ENCODE results near the gene HS1BP3. TPM values are rescaled to one million over a fixed set of nuclear protein-coding genes. Genes with fewer than 3 reads are reported as not detected.

The HS1BP3 gene
- total and polyA plus RNA-seq, 7 experiments from 2014 or later, result 12.0 to 19.0 (median 17.3) TPM

GRCh38 chr2:20674974-20675679, 24.2 kb upstream of the HS1BP3 start:
- intact Hi-C loops (cut with micrococcal nuclease), result no loop called here
- Histone ChIP-seq H3K27me3 (ENCODE audit: control insufficient read depth in 2 of 2, insufficient read depth in 2 of 2, low read length in 2 of 2) (peaks cover 0 to 5% of the 10 kb centered on the region in 2 donors), H3K4me3 (ENCODE audit: low read length) (no peak overlapping the region), H3K36me3 (ENCODE audit: control insufficient read depth in 2 of 3, insufficient read depth in 3 of 3, low read length in 3 of 3) (no peaks in the 10 kb centered on the region), H3K27ac (ENCODE audit: low read depth, low read length) (no peak overlapping the region), H3K9me3 (ENCODE audit: control insufficient read depth in 2 of 3, low read length in 3 of 3) (no peaks in the 10 kb centered on the region), H3K4me1 (ENCODE audit: control insufficient read depth in 2 of 2, insufficient read depth in 2 of 2, low read length in 2 of 2) (no peaks in the 10 kb centered on the region)
- DNase-seq (no peak), ATAC-seq (no peak)
- Mint-ChIP-seq H3K9me3 (peaks cover 0 to 1% (median 0%) of the 10 kb centered on the region in 11 donors), H3K27ac (no peak overlapping the region), H3K4me3 (peak overlapping the region in 1 of 10 donors; percentile 61), H3K27me3 (peaks cover 5 to 37% (median 15%) of the 10 kb centered on the region in 5 donors), H3K4me1 (peaks cover 0 to 8% (median 3%) of the 10 kb centered on the region in 7 donors), H3K36me3 (no peaks in the 10 kb centered on the region)
- ChIA-PET CTCF (interaction anchor here (0.8 to 2.2 kb wide), 2 partner anchors 12 to 14 kb away, joined by 3 to 8 read pairs; no protein-coding TSS in a partner anchor), POLR2A (no interaction called here)

DNA sequence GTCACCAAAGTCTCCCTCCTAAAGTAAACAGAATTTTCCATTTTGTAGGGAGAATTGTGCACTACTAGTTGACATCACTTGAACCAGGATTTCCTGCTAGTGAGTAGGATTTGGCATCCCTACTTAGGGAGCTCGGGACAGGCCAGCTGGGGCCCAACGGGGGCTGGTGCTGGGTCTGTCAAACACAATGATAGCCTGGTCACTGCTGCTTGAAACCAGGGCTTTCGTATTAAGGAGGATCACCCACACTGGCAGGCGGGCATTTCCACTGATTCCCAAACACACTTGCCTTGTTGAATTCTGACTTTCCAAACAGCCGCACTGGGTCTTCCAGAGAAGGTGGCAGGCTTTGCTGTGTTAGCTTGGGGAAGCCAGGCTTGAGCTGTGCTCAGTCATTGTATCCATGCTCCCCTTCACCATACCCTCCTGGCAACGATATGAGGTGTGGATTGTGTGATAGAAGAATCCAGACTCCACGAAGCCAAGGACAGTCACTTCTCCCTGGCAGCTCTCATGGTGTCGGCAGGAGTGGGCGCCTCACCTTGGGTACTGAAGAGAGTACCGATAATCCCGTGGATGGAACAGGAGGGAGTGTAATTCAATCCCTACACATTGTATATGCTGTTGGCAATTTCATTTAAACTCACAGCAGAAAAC, 23.5 kb upstream of the HS1BP3 start:
- POLR2A ChIA-PET, result no interaction called here
- peaks cover 0 to 5% of the 10 kb centered on the region in 2 donors for H3K27me3 ChIP-seq (ENCODE audit: control insufficient read depth in 2 of 2, insufficient read depth in 2 of 2, low read length in 2 of 2)
- H3K4me3 ChIP-seq (ENCODE audit: low read length), result no peak overlapping the region
- intact Hi-C loops (cut with micrococcal nuclease), result no loop called here
- ATAC-seq, result no peak
- Mint-ChIP-seq H3K4me3 (no peak overlapping the region), H3K4me1 (peaks cover 0 to 12% (median 5%) of the 10 kb centered on the region in 7 donors), H3K9me3 (peaks cover 0 to 1% (median 0%) of the 10 kb centered on the region in 11 donors), H3K36me3 (no peaks in the 10 kb centered on the region), H3K27me3 (peaks cover 6 to 42% (median 22%) of the 10 kb centered on the region in 5 donors), H3K27ac (peak overlapping the region in 1 of 9 donors; percentile 45)
- no peaks in the 10 kb centered on the region for H3K4me1 ChIP-seq (ENCODE audit: control insufficient read depth in 2 of 2, insufficient read depth in 2 of 2, low read length in 2 of 2)
- CTCF ChIA-PET, result no interaction called here
- no peaks in the 10 kb centered on the region for H3K9me3 ChIP-seq (ENCODE audit: control insufficient read depth in 2 of 3, low read length in 3 of 3)
- DNase-seq, result no peak
- H3K27ac ChIP-seq (ENCODE audit: low read depth, low read length), result no peak overlapping the region
- no peaks in the 10 kb centered on the region for H3K36me3 ChIP-seq (ENCODE audit: control insufficient read depth in 2 of 3, insufficient read depth in 3 of 3, low read length in 3 of 3)

- no peak for DNase-seq
- Mint-ChIP-seq H3K27ac (no peak overlapping the region), H3K36me3 (no peaks in the 10 kb centered on the region), H3K4me3 (no peak overlapping the region), H3K4me1 (peaks cover 0 to 16% (median 5%) of the 10 kb centered on the region in 7 donors), H3K9me3 (peaks cover 0 to 1% (median 0%) of the 10 kb centered on the region in 11 donors), H3K27me3 (peaks cover 6 to 48% (median 22%) of the 10 kb centered on the region in 5 donors)
- Histone ChIP-seq H3K4me3 (ENCODE audit: low read length) (no peak overlapping the region), H3K27ac (ENCODE audit: low read depth, low read length) (no peak overlapping the region), H3K36me3 (ENCODE audit: control insufficient read depth in 2 of 3, insufficient read depth in 3 of 3, low read length in 3 of 3) (no peaks in the 10 kb centered on the region), H3K27me3 (ENCODE audit: control insufficient read depth in 2 of 2, insufficient read depth in 2 of 2, low read length in 2 of 2) (peaks cover 0 to 5% of the 10 kb centered on the region in 2 donors), H3K4me1 (ENCODE audit: control insufficient read depth in 2 of 2, insufficient read depth in 2 of 2, low read length in 2 of 2) (no peaks in the 10 kb centered on the region), H3K9me3 (ENCODE audit: control insufficient read depth in 2 of 3, low read length in 3 of 3) (no peaks in the 10 kb centered on the region)
- CTCF ChIA-PET, result interaction anchor here (0.7 kb wide), 2 partner anchors 9 to 10 kb away, joined by 5 to 6 read pairs; no protein-coding TSS in a partner anchor
- ATAC-seq, result no peak
- POLR2A ChIA-PET, result no interaction called here
- intact Hi-C loops (cut with micrococcal nuclease), result no loop called here
Measured at GRCh38 chr2:20673686-20674308, 22.9 kb upstream of the HS1BP3 start.

GRCh38 chr2:20672201-20672951, 21.5 kb upstream of the HS1BP3 start:
- CTCF ChIA-PET, result no interaction called here
- ATAC-seq, result no peak
- Histone ChIP-seq H3K36me3 (ENCODE audit: control insufficient read depth in 2 of 3, insufficient read depth in 3 of 3, low read length in 3 of 3) (no peaks in the 10 kb centered on the region), H3K4me3 (ENCODE audit: low read length) (no peak overlapping the region), H3K4me1 (ENCODE audit: control insufficient read depth in 2 of 2, insufficient read depth in 2 of 2, low read length in 2 of 2) (peaks cover 0 to 6% of the 10 kb centered on the region in 2 donors), H3K9me3 (ENCODE audit: control insufficient read depth in 2 of 3, low read length in 3 of 3) (no peaks in the 10 kb centered on the region), H3K27me3 (ENCODE audit: control insufficient read depth in 2 of 2, insufficient read depth in 2 of 2, low read length in 2 of 2) (peaks cover 3 to 19% of the 10 kb centered on the region in 2 donors), H3K27ac (ENCODE audit: low read depth, low read length) (no peak overlapping the region)
- Mint-ChIP-seq H3K27ac (no peak overlapping the region), H3K27me3 (peaks cover 15 to 60% (median 31%) of the 10 kb centered on the region in 5 donors), H3K4me3 (no peak overlapping the region), H3K4me1 (peaks cover 0 to 20% (median 6%) of the 10 kb centered on the region in 7 donors), H3K9me3 (peaks cover 0 to 3% (median 0%) of the 10 kb centered on the region in 11 donors), H3K36me3 (no peaks in the 10 kb centered on the region)
- POLR2A ChIA-PET, result no interaction called here
- DNase-seq, result no peak
- intact Hi-C loops (cut with micrococcal nuclease), result no loop called here

DNA sequence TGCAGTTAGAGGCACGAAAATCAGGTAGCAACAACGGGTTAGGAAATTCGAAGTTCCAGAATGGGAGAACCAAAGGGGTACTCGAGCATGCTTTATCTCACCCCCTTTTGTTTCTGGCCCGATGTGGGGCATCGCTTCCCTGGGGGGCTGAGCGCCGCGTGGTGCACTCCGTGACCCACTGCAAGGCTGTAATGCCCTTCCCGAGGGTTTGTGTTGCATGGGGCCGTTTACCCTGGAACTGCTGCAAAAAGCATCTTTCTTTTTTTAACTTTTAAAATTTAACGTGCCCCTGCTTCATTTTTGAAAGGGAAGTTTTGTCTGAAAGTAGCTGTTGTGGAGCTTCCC, 20.8 kb upstream of the HS1BP3 start:
- POLR2A ChIA-PET, result no interaction called here
- CTCF ChIA-PET, result no interaction called here
- Histone ChIP-seq H3K4me1 (ENCODE audit: control insufficient read depth in 2 of 2, insufficient read depth in 2 of 2, low read length in 2 of 2) (peaks cover 0 to 6% of the 10 kb centered on the region in 2 donors), H3K9me3 (ENCODE audit: control insufficient read depth in 2 of 3, low read length in 3 of 3) (no peaks in the 10 kb centered on the region), H3K27ac (ENCODE audit: low read depth, low read length) (no peak overlapping the region), H3K4me3 (ENCODE audit: low read length) (no peak overlapping the region), H3K27me3 (ENCODE audit: control insufficient read depth in 2 of 2, insufficient read depth in 2 of 2, low read length in 2 of 2) (peaks cover 3 to 19% of the 10 kb centered on the region in 2 donors), H3K36me3 (ENCODE audit: control insufficient read depth in 2 of 3, insufficient read depth in 3 of 3, low read length in 3 of 3) (no peaks in the 10 kb centered on the region)
- H3K36me3 Mint-ChIP-seq, result no peaks in the 10 kb centered on the region
- H3K4me1 Mint-ChIP-seq, result peaks cover 0 to 20% (median 6%) of the 10 kb centered on the region in 7 donors
- intact Hi-C loops (cut with micrococcal nuclease), result no loop called here
- no peak overlapping the region for H3K27ac Mint-ChIP-seq
- DNase-seq, result no peak
- peaks cover 15 to 60% (median 31%) of the 10 kb centered on the region in 5 donors for H3K27me3 Mint-ChIP-seq
- H3K9me3 Mint-ChIP-seq, result peaks cover 0 to 3% (median 0%) of the 10 kb centered on the region in 11 donors
- no peak for ATAC-seq
- H3K4me3 Mint-ChIP-seq, result no peak overlapping the region

GRCh38 chr2:20671036-20671735, 20.3 kb upstream of the HS1BP3 start:
- no peak overlapping the region for H3K4me3 ChIP-seq (ENCODE audit: low read length)
- H3K27ac ChIP-seq (ENCODE audit: low read depth, low read length), result no peak overlapping the region
- H3K36me3 ChIP-seq (ENCODE audit: control insufficient read depth in 2 of 3, insufficient read depth in 3 of 3, low read length in 3 of 3), result no peaks in the 10 kb centered on the region
- Mint-ChIP-seq H3K4me1 (peaks cover 2 to 23% (median 9%) of the 10 kb centered on the region in 7 donors), H3K27me3 (peaks cover 18 to 63% (median 34%) of the 10 kb centered on the region in 5 donors), H3K4me3 (no peak overlapping the region), H3K9me3 (peaks cover 0 to 3% (median 0%) of the 10 kb centered on the region in 11 donors), H3K36me3 (no peaks in the 10 kb centered on the region), H3K27ac (no peak overlapping the region)
- DNase-seq (no peak), ATAC-seq (no peak)
- CTCF ChIA-PET, result no interaction called here
- POLR2A ChIA-PET, result no interaction called here
- no peaks in the 10 kb centered on the region for H3K9me3 ChIP-seq (ENCODE audit: control insufficient read depth in 2 of 3, low read length in 3 of 3)
- intact Hi-C loops (cut with micrococcal nuclease), result no loop called here
- H3K27me3 ChIP-seq (ENCODE audit: control insufficient read depth in 2 of 2, insufficient read depth in 2 of 2, low read length in 2 of 2), result peaks cover 3 to 19% of the 10 kb centered on the region in 2 donors
- peaks cover 0 to 6% of the 10 kb centered on the region in 2 donors for H3K4me1 ChIP-seq (ENCODE audit: control insufficient read depth in 2 of 2, insufficient read depth in 2 of 2, low read length in 2 of 2)
